Ishikawa (cell line): Measurements from ENCODE around the gene TMEM14A.

Source experiments
- CEBPB ChIP-seq: IDR thresholded peaks from 2 replicates; pipeline ENCODE4 v1.6.1; 2012
- RAD21 ChIP-seq: IDR thresholded peaks from 2 replicates; pipeline ENCODE4 v1.6.1; 2012; ENCODE audit warnings: low read depth

DNA sequence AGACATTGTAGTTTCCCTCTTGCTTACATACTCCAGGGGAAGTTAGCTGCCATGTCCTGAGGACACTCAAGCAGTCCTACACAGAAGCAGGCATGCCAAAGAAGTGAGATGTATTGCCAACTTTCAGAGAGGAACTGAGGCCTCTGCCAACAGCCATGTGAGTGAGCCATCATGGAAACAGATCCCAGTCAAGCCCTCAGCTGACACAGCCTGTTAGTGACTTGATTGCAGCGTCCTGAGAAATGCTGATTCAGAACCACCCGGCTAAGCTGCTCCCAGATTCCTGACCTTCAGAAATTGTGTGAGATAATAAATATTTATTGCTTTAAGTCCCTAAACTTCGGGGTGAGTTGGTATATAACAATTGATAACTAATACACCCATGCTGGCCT lies 54.2 kb downstream of the TMEM14A start:
- TF ChIP-seq CEBPB (no peak), RAD21 (no peak)
